HepG2 (cell line): ENCODE measurements around the gene TMEM218. TPM values are rescaled to one million over a fixed set of nuclear protein-coding genes. Genes with fewer than 3 reads are reported as not detected.

Experiments used
- ARHGAP35 ChIP-seq: sonication (generic); formaldehyde crosslinking; IDR thresholded peaks from 2 replicates; pipeline ENCODE4 v1.9.0; 2022; ENCODE audit warnings: mild to moderate bottlenecking, inconsistent platforms, moderate library complexity, missing genetic modification reagents, borderline replicate concordance
- ATF7 ChIP-seq, 2 experiments: fragments of 450-650 bp in 1 of 2; sonication (generic) in 1 of 2; formaldehyde crosslinking in 1 of 2; IDR thresholded peaks; 2 replicates each; pipeline versions ENCODE4 v1.4.0 to v1.6.1; 2016 to 2020; ENCODE audit warnings: antibody characterized with exemption in 1 of 2, mild to moderate bottlenecking in 1 of 2, missing genetic modification reagents in 1 of 2
- CC2D1A ChIP-seq: sonication (generic); formaldehyde crosslinking; IDR thresholded peaks from 2 replicates; pipeline ENCODE4 v1.8.1; 2023; ENCODE audit warnings: mild to moderate bottlenecking, missing genetic modification reagents
- DDIT3 ChIP-seq: sonication (generic); formaldehyde crosslinking; IDR thresholded peaks from 2 replicates; pipeline ENCODE4 v1.4.0; 2020; ENCODE audit warnings: mild to moderate bottlenecking, missing genetic modification reagents
- HES4 ChIP-seq: sonication (generic); formaldehyde crosslinking; IDR thresholded peaks from 2 replicates; pipeline ENCODE4 v1.9.0; 2021; ENCODE audit warnings: mild to moderate bottlenecking, missing genetic modification reagents, borderline replicate concordance
- HNF4G ChIP-seq, 2 experiments: sonication (generic) in 1 of 2; formaldehyde crosslinking in 1 of 2; IDR thresholded peaks; 2 replicates each; pipeline versions ENCODE4 v1.4.0 to v1.6.1; 2011 to 2020; ENCODE audit warnings: borderline replicate concordance in 2 of 2, low read depth in 2 of 2, mild to moderate bottlenecking in 2 of 2, low read length in 1 of 2, missing genetic modification reagents in 1 of 2, moderate library complexity in 1 of 2
- MYNN ChIP-seq: sonication (generic); formaldehyde crosslinking; IDR thresholded peaks from 2 replicates; pipeline ENCODE4 v1.4.0; 2020; ENCODE audit warnings: mild to moderate bottlenecking, low read depth, missing genetic modification reagents
- NFIB ChIP-seq: sonication (generic); formaldehyde crosslinking; IDR thresholded peaks from 2 replicates; pipeline ENCODE4 v1.9.0; 2021; ENCODE audit warnings: missing genetic modification reagents, mild to moderate bottlenecking, borderline replicate concordance
- NFIC ChIP-seq: IDR thresholded peaks from 2 replicates; pipeline ENCODE4 v1.6.1; 2012; ENCODE audit warnings: mild to moderate bottlenecking, low read length, inconsistent platforms
- POLR2A ChIP-seq, 2 experiments: IDR thresholded peaks; 2 replicates each; pipeline ENCODE4 v1.6.1; 2011; ENCODE audit warnings: low read depth in 2 of 2, low read length in 2 of 2, mild to moderate bottlenecking in 1 of 2, moderate library complexity in 1 of 2; ENCODE audit not compliant: insufficient read depth in 1 of 2
- RBFOX2 ChIP-seq: fragments of 200-400 bp; formaldehyde crosslinking; IDR thresholded peaks from 2 replicates; pipeline ENCODE4 v1.6.1; 2017; ENCODE audit warnings: low read depth, mild to moderate bottlenecking, low read length
- REL ChIP-seq: sonication (generic); formaldehyde crosslinking; conservative IDR thresholded peaks from 2 replicates; pipeline ENCODE4 v1.8.0; 2022; ENCODE audit warnings: mild to moderate bottlenecking, missing genetic modification reagents, moderate library complexity
- RXRB ChIP-seq: IDR thresholded peaks from 2 replicates; pipeline ENCODE4 v1.6.1; 2016; ENCODE audit warnings: borderline replicate concordance, missing genetic modification reagents, missing compliant biosample characterization
- ZNF138 ChIP-seq: sonication (generic); formaldehyde crosslinking; IDR thresholded peaks from 2 replicates; pipeline ENCODE4 v1.5.0; 2020; ENCODE audit warnings: mild to moderate bottlenecking, low read depth, missing genetic modification reagents
- ZNF317 ChIP-seq: sonication (generic); formaldehyde crosslinking; IDR thresholded peaks from 2 replicates; pipeline ENCODE4 v1.5.0; 2020; ENCODE audit warnings: mild to moderate bottlenecking, missing genetic modification reagents
- ZNF350 ChIP-seq: sonication (generic); formaldehyde crosslinking; IDR thresholded peaks from 2 replicates; pipeline ENCODE4 v1.4.0; 2020; ENCODE audit warnings: mild to moderate bottlenecking, low read depth, missing genetic modification reagents, borderline replicate concordance
- ZNF430 ChIP-seq: sonication (generic); formaldehyde crosslinking; IDR thresholded peaks from 2 replicates; pipeline ENCODE4 v1.9.0; 2021; ENCODE audit warnings: mild to moderate bottlenecking, missing genetic modification reagents
- ZNF501 ChIP-seq: sonication (generic); formaldehyde crosslinking; IDR thresholded peaks from 2 replicates; pipeline ENCODE4 v1.5.1; 2020; ENCODE audit warnings: mild to moderate bottlenecking, moderate library complexity, missing genetic modification reagents
- ZNF709 ChIP-seq: sonication (generic); formaldehyde crosslinking; IDR thresholded peaks from 2 replicates; pipeline ENCODE4 v1.5.0; 2020; ENCODE audit warnings: mild to moderate bottlenecking, missing genetic modification reagents
- polyA plus RNA-seq, 8 experiments: library from polyadenylated mRNA; depleted of rRNA in 3 of 8; stranded (reverse) in 7 of 8; unstranded in 1 of 8; fragments of >200 nt; fragmentation: Illumina TruSeq in 4 of 8; extraction: Trizol in 4 of 8; gene quantifications; 2 replicates each; pipeline versions ENCODE4 v1.2.1 to v1.2.3, GENCODE V29; 2011 to 2016; ENCODE audit warnings: low read depth in 4 of 8, missing spikeins in 1 of 8, mixed read lengths in 1 of 8; ENCODE audit not compliant: insufficient read depth in 1 of 8
- total RNA-seq, 5 experiments: library from RNA; depleted of rRNA; stranded (reverse); fragments of >200 nt; fragmentation: Illumina TruSeq; extraction: Trizol; gene quantifications; 2 replicates each; pipeline ENCODE4 v1.2.3, GENCODE V29; 2016; ENCODE audit warnings: low read depth in 1 of 5
- TF ChIP-seq, protein P1 (sequence below): sonication (generic); formaldehyde crosslinking; IDR thresholded peaks from 2 replicates; pipeline ENCODE4 v1.4.0; 2020; ENCODE audit warnings: mild to moderate bottlenecking, missing genetic modification reagents
- TF ChIP-seq, protein P2 (sequence below): IDR thresholded peaks from 2 replicates; pipeline ENCODE4 v1.6.1; 2016; ENCODE audit warnings: low read depth

Gene TMEM218
- total and polyA plus RNA-seq, 2 of the 13 experiments (the other 11 are each of a cell fraction or from before 2014, with no cell fraction given): 11.8 to 14.0 TPM

GRCh38 chr11:125070699-125071254 lies 40.6 kb downstream of the TMEM218 start (continued):
- TF ChIP-seq, protein P1, sequence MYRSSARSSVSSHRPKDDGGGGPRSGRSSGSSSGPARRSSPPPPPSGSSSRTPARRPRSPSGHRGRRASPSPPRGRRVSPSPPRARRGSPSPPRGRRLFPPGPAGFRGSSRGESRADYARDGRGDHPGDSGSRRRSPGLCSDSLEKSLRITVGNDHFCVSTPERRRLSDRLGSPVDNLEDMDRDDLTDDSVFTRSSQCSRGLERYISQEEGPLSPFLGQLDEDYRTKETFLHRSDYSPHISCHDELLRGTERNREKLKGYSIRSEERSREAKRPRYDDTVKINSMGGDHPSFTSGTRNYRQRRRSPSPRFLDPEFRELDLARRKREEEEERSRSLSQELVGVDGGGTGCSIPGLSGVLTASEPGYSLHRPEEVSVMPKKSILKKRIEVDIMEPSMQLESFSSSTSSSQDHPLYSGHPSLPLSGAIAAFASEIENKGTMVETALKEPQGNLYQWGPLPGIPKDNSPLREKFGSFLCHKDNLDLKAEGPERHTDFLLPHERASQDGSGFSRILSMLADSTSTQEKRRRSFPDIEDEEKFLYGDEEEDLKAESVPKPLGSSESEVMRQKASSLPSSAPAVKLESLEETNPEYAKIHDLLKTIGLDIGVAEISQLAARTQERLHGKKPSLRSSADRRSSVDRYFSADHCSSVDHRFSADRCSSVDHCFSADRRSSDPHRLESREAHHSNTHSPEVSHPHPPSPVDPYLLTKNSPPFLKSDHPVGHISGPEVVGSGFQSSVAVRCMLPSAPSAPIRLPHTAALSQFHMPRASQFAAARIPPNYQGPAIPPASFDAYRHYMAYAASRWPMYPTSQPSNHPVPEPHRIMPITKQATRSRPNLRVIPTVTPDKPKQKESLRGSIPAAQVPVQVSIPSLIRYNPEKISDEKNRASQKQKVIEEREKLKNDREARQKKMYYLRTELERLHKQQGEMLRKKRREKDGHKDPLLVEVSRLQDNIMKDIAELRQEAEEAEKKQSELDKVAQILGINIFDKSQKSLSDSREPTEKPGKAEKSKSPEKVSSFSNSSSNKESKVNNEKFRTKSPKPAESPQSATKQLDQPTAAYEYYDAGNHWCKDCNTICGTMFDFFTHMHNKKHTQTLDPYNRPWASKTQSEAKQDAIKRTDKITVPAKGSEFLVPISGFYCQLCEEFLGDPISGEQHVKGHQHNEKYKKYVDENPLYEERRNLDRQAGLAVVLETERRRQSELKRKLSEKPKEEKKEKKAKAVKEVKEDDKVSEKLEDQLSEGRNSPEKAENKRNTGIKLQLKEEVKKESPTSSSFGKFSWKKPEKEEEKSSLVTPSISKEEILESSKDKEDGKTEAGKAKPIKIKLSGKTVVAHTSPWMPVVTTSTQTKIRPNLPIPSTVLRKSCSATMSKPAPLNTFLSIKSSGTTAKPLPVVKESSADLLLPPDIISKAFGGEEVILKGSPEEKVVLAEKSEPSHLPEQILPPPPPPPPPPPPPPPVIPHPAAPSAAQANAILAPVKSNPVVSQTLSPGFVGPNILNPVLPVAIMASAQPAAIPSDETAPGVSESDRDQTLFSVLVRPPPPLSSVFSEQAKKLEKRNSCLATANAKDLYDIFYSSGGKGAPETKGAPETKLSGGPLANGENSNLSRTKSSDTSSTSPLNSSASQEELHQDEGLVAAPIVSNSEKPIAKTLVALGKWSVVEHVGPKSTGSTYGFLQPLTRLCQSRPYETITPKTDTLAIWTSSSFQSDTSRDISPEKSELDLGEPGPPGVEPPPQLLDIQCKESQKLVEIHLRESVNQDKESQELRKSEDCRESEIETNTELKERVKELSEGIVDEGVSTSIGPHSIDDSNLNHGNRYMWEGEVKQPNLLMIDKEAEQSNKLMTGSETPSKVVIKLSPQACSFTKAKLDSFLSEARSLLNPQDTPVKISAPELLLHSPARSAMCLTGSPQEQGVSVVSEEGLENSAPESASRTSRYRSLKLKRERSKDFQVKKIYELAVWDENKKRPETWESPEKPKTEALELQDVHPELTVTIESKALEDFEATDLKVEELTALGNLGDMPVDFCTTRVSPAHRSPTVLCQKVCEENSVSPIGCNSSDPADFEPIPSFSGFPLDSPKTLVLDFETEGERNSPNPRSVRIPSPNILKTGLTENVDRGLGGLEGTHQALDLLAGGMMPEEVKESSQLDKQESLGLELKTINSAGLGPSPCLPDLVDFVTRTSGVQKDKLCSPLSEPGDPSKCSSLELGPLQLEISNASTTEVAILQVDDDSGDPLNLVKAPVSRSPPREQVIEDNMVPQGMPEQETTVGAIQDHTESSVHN (CRISPR knock-in tag): no peak
- TF ChIP-seq ZNF430 (CRISPR knock-in tag) (no peak), HES4 (no peak), MYNN (no peak), CC2D1A (CRISPR knock-in tag) (no peak), NFIB (no peak), ARHGAP35 (CRISPR knock-in tag) (no peak), ZNF350 (CRISPR knock-in tag) (no peak), REL (CRISPR knock-in tag) (no peak), RBFOX2 (no peak), ZNF138 (CRISPR knock-in tag) (no peak), NFIC (no peak), RXRB (CRISPR knock-in tag) (peak; percentile 72; the same call in 1 of the 2 replicates), ZNF501 (CRISPR knock-in tag) (peak; percentile 34; the same call in 1 of the 2 replicates), POLR2A (IDR thresholded peaks at IDR 0.05; ENCODE audit: insufficient read depth in 1 of 2, low read depth in 2 of 2, low read length in 2 of 2) (no peak), ATF7 (IDR thresholded peaks at IDR 0.05) (no peak), ATF7 (CRISPR knock-in tag; IDR thresholded peaks at IDR 0.05) (no peak), ZNF317 (CRISPR knock-in tag) (no peak), DDIT3 (no peak), HNF4G (IDR thresholded peaks at IDR 0.05; ENCODE audit: borderline replicate concordance, low read depth, low read length) (no peak), HNF4G (CRISPR knock-in tag; IDR thresholded peaks at IDR 0.05; ENCODE audit: borderline replicate concordance, low read depth) (no peak), ZNF709 (CRISPR knock-in tag) (no peak)
- TF ChIP-seq, protein P2, sequence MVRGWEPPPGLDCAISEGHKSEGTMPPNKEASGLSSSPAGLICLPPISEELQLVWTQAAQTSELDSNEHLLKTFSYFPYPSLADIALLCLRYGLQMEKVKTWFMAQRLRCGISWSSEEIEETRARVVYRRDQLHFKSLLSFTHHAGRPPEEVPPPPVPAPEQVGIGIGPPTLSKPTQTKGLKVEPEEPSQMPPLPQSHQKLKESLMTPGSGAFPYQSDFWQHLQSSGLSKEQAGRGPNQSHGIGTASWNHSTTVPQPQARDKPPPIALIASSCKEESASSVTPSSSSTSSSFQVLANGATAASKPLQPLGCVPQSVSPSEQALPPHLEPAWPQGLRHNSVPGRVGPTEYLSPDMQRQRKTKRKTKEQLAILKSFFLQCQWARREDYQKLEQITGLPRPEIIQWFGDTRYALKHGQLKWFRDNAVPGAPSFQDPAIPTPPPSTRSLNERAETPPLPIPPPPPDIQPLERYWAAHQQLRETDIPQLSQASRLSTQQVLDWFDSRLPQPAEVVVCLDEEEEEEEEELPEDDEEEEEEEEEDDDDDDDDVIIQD (CRISPR knock-in tag): no peak
